Transverse colon (tissue), 4 donors: ENCODE results near the gene VSTM2L.

Experiments used
- CTCF ChIP-seq, 5 experiments: fragments of 200-600 bp in 3 of 5; fragments of 450-650 bp in 2 of 5; sonication (generic) in 3 of 5; IDR thresholded peaks; 1 replicate in 2 of 5; 2 replicates in 3 of 5; pipeline ENCODE4 v1.5.1; 2016 to 2017; ENCODE audit warnings: antibody characterized with exemption in 5 of 5, inconsistent platforms in 3 of 5, mild to moderate bottlenecking in 2 of 5, moderate library complexity in 1 of 5
- EP300 ChIP-seq: sonication (generic); formaldehyde crosslinking; IDR thresholded peaks from one replicate; pipeline ENCODE4 v1.6.1; 2017; ENCODE audit warnings: antibody characterized with exemption, low read depth
- POLR2A ChIP-seq: fragments of 450-650 bp; IDR thresholded peaks from one replicate; pipeline ENCODE4 v1.6.1; 2016; ENCODE audit warnings: antibody characterized with exemption, mild to moderate bottlenecking, moderate library complexity
- POLR2AphosphoS5 ChIP-seq, 3 donors: sonication (generic); formaldehyde crosslinking; IDR thresholded peaks; one replicate each; pipeline ENCODE4 v1.6.1; 2016; ENCODE audit warnings: antibody characterized with exemption in 3 of 3

- TF ChIP-seq CTCF (IDR thresholded peaks at IDR 0.05) (no peak), POLR2A (no peak), EP300 (no peak), POLR2AphosphoS5 (IDR thresholded peaks at IDR 0.05) (no peak)
Observed at GRCh38 chr20:37911838-37912281, 8.9 kb downstream of the VSTM2L start.
